Measurements from ENCODE around the gene KIF5B. TPM values are rescaled to one million over a fixed set of nuclear protein-coding genes. Genes with fewer than 3 reads are reported as not detected.

KIF5B gene
- total and polyA plus RNA-seq, 2 donors (not counting 1 experiment from before 2014, with no cell fraction given), result 9.5 to 44.1 TPM

GRCh38 chr10:32007026-32007425 is 49.2 kb downstream of the KIF5B start:
- intact Hi-C loops (cut with micrococcal nuclease), result loop anchor here (5.0 to 10.0 kb wide), 2 partner anchors 80 to 172 kb away; partner anchors contain the start of gene ARHGAP12

More at GRCh38 chr10:32007026-32007425, 49.2 kb downstream of the KIF5B start:
- Histone ChIP-seq H3K79me2 (ENCODE audit: control insufficient read depth, insufficient read depth, low read length) (no peaks in the 10 kb centered on the region), H3K9ac (ENCODE audit: low read length) (no peak overlapping the region), H3K9me3 (ENCODE audit: control extremely low read depth in 1 of 3, control insufficient read depth in 2 of 3, insufficient read depth in 1 of 3, low read length in 2 of 3) (no peaks in the 10 kb centered on the region), H3K27ac (ENCODE audit: low read length in 2 of 2) (no peak overlapping the region), H3K36me3 (replicated peaks in 1 of 2; ENCODE audit: control extremely low read depth in 1 of 2, control insufficient read depth in 1 of 2, extremely low read depth in 1 of 2, insufficient read depth in 2 of 2, low read length in 1 of 2) (peaks cover 0 to 21% of the 10 kb centered on the region in 2 experiments), H3K27me3 (replicated peaks in 1 of 4; ENCODE audit: control extremely low read depth in 1 of 4, control insufficient read depth in 3 of 4, insufficient read depth in 4 of 4, low read length in 3 of 4) (no peaks in the 10 kb centered on the region), H3K4me2 (replicated peaks; ENCODE audit: low read depth, low read length, poor library complexity, severe bottlenecking) (no peak overlapping the region), H4K20me1 (ENCODE audit: control insufficient read depth, insufficient read depth, low read length, poor library complexity, severe bottlenecking) (no peaks in the 10 kb centered on the region), H2AFZ (ENCODE audit: insufficient read depth, low read depth, low read length, poor library complexity, severe bottlenecking) (no peak overlapping the region), H3K4me1 (ENCODE audit: control insufficient read depth in 2 of 2, insufficient read depth in 2 of 2, low read length in 2 of 2) (no peaks in the 10 kb centered on the region), H3K4me3 (ENCODE audit: control extremely low read depth in 1 of 5, extremely low read depth in 1 of 5, insufficient read depth in 1 of 5, low read depth in 2 of 5, low read length in 4 of 5) (no peak overlapping the region)
- Mint-ChIP-seq H3K27ac (no peak overlapping the region), H3K27me3 (no peaks in the 10 kb centered on the region), H3K4me3 (no peak overlapping the region), H3K9me3 (ENCODE audit: insufficient read depth) (no peaks in the 10 kb centered on the region), H3K4me1 (peaks cover 2% of the 10 kb centered on the region)
- DNase-seq, result no peak
- CTCF ChIA-PET, result interaction anchor here (1.6 to 4.6 kb wide), 3 partner anchors 9 to 170 kb away, joined by 4 to 65 read pairs (median 8); no protein-coding TSS in a partner anchor
- no CpG with 5 or more reads among the region's 2 CpGs for WGBS (ENCODE audit: insufficient coverage)
- POLR2A ChIA-PET, result no interaction called here
- ATAC-seq (ENCODE audit: low read depth), result no peak
- TF ChIP-seq CTCF (IDR thresholded peaks at IDR 0.05), result no peak
- no peak for TF ChIP-seq EZH2 (IDR thresholded peaks at IDR 0.05; ENCODE audit: borderline replicate concordance, insufficient read depth, low read depth, low read length, poor library complexity, severe bottlenecking)
